NCI-H748 (cell line): ENCODE data around the gene RASD1.

Experiments used
- DNase-seq: peaks from one replicate; lab custom pipeline; 2025; ENCODE audit not compliant: unreplicated experiment; lab: John Stamatoyannopoulos, UW

RASD1 gene

GRCh38 chr17:17445925-17446665 is 50.1 kb downstream of the RASD1 start:
- peak; percentile 54 for DNase-seq

GRCh38 chr17:17445296-17445924 is 50.8 kb downstream of the RASD1 start:
- no peak for DNase-seq
